AG04450 (cell line): ENCODE data around the gene CHAMP1. TPM values are rescaled to one million over a fixed set of nuclear protein-coding genes. Genes with fewer than 3 reads are reported as not detected.
A peak's percentile ranks its signal among the peaks of the same experiment; 100 is the strongest.

ENCODE experiments used
- CTCF ChIA-PET: fragments of 300-600, 350-600 bp; formaldehyde crosslinking; extraction: SDS; loops from one replicate; lab custom pipeline; 2022; ENCODE audit warnings: antibody characterized with exemption, inconsistent platforms; lab: Charles Lee
- POLR2A ChIA-PET: fragments of 350-600 bp; formaldehyde crosslinking; extraction: SDS; loops from one replicate; lab custom pipeline; 2021; ENCODE audit warnings: antibody characterized with exemption, inconsistent platforms; lab: Yijun Ruan, JAX
- DNase-seq: peaks from one replicate; pipeline ENCODE4 v3.0.0-alpha.2; 2011; ENCODE audit warnings: low read depth, low spot score
- H3K27ac ChIP-seq: one replicate; pipeline ENCODE4 v1.5.1; 2012; ENCODE audit warnings: low read depth, low read length, control low read depth
- H3K27me3 ChIP-seq: one replicate; pipeline ENCODE4 v1.6.0; 2012; ENCODE audit warnings: low read length; ENCODE audit not compliant: control insufficient read depth, insufficient read depth
- H3K4me3 ChIP-seq: 2 replicates; pipeline ENCODE4 v1.5.1; 2011; ENCODE audit warnings: mild to moderate bottlenecking, low read depth, low read length, control low read depth
- H3K9me3 ChIP-seq: 2 replicates; pipeline ENCODE4 v1.5.1; 2012; ENCODE audit warnings: low read length; ENCODE audit not compliant: control insufficient read depth, insufficient read depth
- CTCF ChIP-seq: IDR thresholded peaks from 2 replicates; pipeline ENCODE4 v1.5.1; 2011; ENCODE audit warnings: low read depth, low read length, control low read depth, inconsistent platforms
- polyA plus RNA-seq: library from polyadenylated mRNA; depleted of rRNA; stranded (reverse); fragments of >200 nt; gene quantifications from 2 replicates; pipeline ENCODE4 v1.2.3, GENCODE V29; 2011

CHAMP1 gene
- polyA plus RNA-seq, 1 experiment = 57.7 TPM

GRCh38 chr13:114281351-114282040 is 32.8 kb upstream of the CHAMP1 start, which contains the start of gene UPF3A:
UPF3A (plus strand) TSS chr13:114281601; CDS start chr13:114281640, 39 bp downstream.
- H3K27ac ChIP-seq = peak within 1 kb of the TSS; percentile 89
- DNase-seq = peak; percentile 82
- CTCF ChIA-PET = no interaction called here
- no peaks in the 10 kb centered on the region for H3K27me3 ChIP-seq
- TF ChIP-seq CTCF = no peak
- POLR2A ChIA-PET = interaction anchor here (1.1 to 2.2 kb wide), 4 partner anchors 16 to 60 kb away, joined by 4 to 8 read pairs (median 4); no protein-coding TSS in a partner anchor
- peak within 1 kb of the TSS; percentile 82 for H3K4me3 ChIP-seq
- no peaks in the 10 kb centered on the region for H3K9me3 ChIP-seq

DNA sequence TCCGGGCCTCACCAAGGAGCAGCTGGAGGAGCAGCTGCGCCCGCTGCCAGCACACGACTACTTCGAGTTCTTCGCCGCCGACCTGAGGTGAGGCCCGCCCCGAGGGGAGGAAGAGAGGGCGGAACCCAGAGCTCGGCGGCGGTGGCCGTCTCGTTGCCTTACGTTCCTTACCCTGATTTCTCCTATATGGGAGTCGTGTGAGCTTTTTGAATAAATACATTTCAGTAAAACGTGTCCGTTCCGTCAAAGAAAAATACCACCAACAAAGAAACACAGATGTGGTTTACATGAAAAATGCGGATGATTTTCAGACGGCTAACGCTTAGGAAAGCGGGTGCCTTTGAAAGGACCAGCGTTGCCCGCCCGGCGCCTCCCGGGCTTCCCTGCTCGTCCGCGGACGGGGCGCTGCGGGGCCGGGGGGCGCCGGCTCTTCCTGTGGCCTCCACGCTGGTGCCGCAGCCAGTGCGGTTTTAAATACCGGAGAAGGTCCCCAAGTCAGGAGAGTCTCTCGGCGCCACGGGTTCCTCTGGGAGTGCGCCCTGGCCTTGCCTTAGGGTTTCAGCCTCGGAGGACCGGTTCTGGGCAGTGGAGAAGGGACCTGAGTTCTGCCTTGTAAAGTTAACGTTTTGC is 32.1 kb upstream of the CHAMP1 start:
- no peak for DNase-seq
- peak overlapping the region; percentile 82 for H3K4me3 ChIP-seq
- H3K27me3 ChIP-seq = no peaks in the 10 kb centered on the region
- POLR2A ChIA-PET = interaction anchor here (1.1 to 2.2 kb wide), 4 partner anchors 17 to 59 kb away, joined by 4 to 8 read pairs (median 4); no protein-coding TSS in a partner anchor
- no peak for TF ChIP-seq CTCF
- no peaks in the 10 kb centered on the region for H3K9me3 ChIP-seq
- CTCF ChIA-PET = no interaction called here
- peak overlapping the region; percentile 71 for H3K27ac ChIP-seq

DNA sequence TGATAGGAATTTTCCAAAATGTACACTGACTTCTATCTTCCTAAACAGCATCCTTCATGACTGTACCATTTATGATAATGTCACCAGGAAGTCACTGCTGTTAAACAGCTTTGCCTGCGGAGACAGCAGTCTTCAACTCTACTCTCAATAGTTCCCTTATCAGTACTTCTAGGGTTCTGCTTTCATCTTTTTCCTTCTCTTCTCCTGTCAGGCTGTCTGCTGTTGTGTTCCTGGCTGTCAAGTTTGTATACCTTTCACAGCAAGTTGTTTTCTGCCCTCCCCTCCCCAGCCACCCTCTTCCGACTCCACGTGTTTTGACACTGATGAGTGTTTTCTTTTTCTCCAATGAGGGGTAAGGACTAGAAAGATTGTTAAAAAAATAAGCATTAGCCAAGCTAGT is 30.7 kb upstream of the CHAMP1 start:
- POLR2A ChIA-PET = no interaction called here
- H3K9me3 ChIP-seq = no peaks in the 10 kb centered on the region
- TF ChIP-seq CTCF = no peak
- CTCF ChIA-PET = no interaction called here
- H3K27ac ChIP-seq = no peak overlapping the region
- DNase-seq = no peak
- H3K4me3 ChIP-seq = no peak overlapping the region
- no peaks in the 10 kb centered on the region for H3K27me3 ChIP-seq

DNA sequence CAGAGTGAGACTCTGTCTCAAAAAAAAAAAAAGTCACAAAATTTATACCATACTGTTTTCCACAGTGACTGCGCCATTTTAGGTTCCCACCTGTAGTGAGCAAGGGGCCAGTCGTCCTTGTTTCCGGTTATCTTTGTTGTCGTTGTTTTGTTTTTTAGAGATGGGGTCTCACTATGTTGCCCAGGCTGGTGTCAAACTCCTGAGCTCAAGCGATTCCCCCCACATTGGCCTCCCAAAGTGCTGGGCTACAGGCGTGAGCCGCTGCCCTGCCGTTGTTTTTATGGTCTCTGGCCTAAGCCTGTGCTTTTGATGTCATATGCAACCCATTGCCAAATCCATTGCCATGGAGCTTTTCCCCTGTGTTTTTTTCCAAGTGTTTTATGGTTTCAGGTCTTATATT is 29.6 kb upstream of the CHAMP1 start:
- POLR2A ChIA-PET = no interaction called here
- Histone ChIP-seq H3K27ac (no peak overlapping the region), H3K9me3 (no peaks in the 10 kb centered on the region), H3K27me3 (no peaks in the 10 kb centered on the region), H3K4me3 (no peak overlapping the region)
- no peak for TF ChIP-seq CTCF
- CTCF ChIA-PET = no interaction called here
- no peak for DNase-seq

- H3K9me3 ChIP-seq = no peaks in the 10 kb centered on the region
- CTCF ChIA-PET = no interaction called here
- DNase-seq = no peak
- POLR2A ChIA-PET = no interaction called here
- H3K27me3 ChIP-seq = no peaks in the 10 kb centered on the region
- H3K4me3 ChIP-seq = no peak overlapping the region
- no peak overlapping the region for H3K27ac ChIP-seq
- no peak for TF ChIP-seq CTCF
These were observed 29.0 kb upstream of the CHAMP1 start for GRCh38 chr13:114285166-114285808.
